ENCODE results near the gene MYH10. TPM values are rescaled to one million over a fixed set of nuclear protein-coding genes. Genes with fewer than 3 reads are reported as not detected.
A peak's percentile ranks its signal among the peaks of the same experiment; 100 is the strongest.
"Not testable (repeated sequence)": the region's sequence is repeated elsewhere in the genome, so short reads cannot be mapped to it uniquely, and the experiment has no call there.

The MYH10 gene
- total RNA-seq, 2 experiments from 2014 or later = 13.1 to 13.4 TPM

DNA sequence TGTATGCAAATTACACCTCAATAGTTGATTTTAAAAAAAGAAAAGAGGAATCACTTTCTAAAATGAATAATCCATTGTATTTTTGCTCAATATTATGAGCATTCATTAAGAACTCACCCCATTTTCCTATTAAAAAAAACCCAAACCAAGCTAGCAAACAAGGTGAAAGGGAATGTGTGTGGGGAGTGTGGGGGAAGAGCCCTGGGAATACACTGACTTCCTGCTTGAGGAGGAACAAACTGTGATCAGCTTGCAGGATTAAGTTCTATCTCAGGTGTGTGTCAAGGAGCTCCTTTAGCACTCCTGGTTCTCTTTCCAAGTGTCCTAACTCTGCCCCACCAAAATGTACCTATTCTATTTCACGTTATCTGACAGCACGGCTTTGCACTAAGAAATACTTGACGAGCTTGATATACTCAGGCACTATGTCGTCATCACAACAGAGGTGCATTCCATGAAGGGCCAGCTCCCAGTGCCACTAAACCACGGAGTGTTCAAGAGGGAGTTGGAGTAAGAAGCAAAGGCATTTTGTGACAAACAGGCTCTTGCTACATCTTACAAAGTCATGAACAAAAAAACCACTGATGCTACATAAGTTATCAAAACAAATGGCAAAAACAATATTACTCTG, 73.2 kb downstream of the MYH10 start:
- no peaks in the 10 kb centered on the region for H3K36me3 Mint-ChIP-seq (ENCODE audit: low read depth)
- H3K27me3 Mint-ChIP-seq (ENCODE audit: low read depth) = peaks cover under 1% of the 10 kb centered on the region
- no peak for DNase-seq
- H3K9me3 Mint-ChIP-seq = no peaks in the 10 kb centered on the region
- intact Hi-C loops (cut with micrococcal nuclease) = no loop called here
- H3K27ac Mint-ChIP-seq = no peak overlapping the region
- CTCF ChIA-PET = no interaction called here
- no peaks in the 10 kb centered on the region for H3K4me1 Mint-ChIP-seq (ENCODE audit: low read depth)
- no peak overlapping the region for H3K4me3 Mint-ChIP-seq

- Mint-ChIP-seq H3K4me1 (ENCODE audit: low read depth) (no peaks in the 10 kb centered on the region), H3K27ac (no peak overlapping the region), H3K9me3 (no peaks in the 10 kb centered on the region), H3K4me3 (no peak overlapping the region), H3K36me3 (ENCODE audit: low read depth) (no peaks in the 10 kb centered on the region), H3K27me3 (ENCODE audit: low read depth) (peaks cover 1% of the 10 kb centered on the region)
- intact Hi-C loops (cut with micrococcal nuclease) = no loop called here
- CTCF ChIA-PET = no interaction called here
- no peak for DNase-seq
These were observed 74.5 kb downstream of the MYH10 start for GRCh38 chr17:8556074-8556473.

- CTCF ChIA-PET = no interaction called here
These were observed 75.5 kb downstream of the MYH10 start for GRCh38 chr17:8555062-8555461.

GRCh38 chr17:8552577-8553320, 77.8 kb downstream of the MYH10 start:
- Mint-ChIP-seq H3K27ac (no peak overlapping the region), H3K4me3 (no peak overlapping the region), H3K4me1 (ENCODE audit: low read depth) (no peaks in the 10 kb centered on the region), H3K36me3 (ENCODE audit: low read depth) (no peaks in the 10 kb centered on the region), H3K27me3 (ENCODE audit: low read depth) (peaks cover 1% of the 10 kb centered on the region), H3K9me3 (no peaks in the 10 kb centered on the region)
- intact Hi-C loops (cut with micrococcal nuclease) = no loop called here
- CTCF ChIA-PET = no interaction called here
- no peak for DNase-seq

More at GRCh38 chr17:8555062-8555461, 75.5 kb downstream of the MYH10 start:
- H3K27me3 Mint-ChIP-seq (ENCODE audit: low read depth) = peaks cover 1% of the 10 kb centered on the region
- H3K4me3 Mint-ChIP-seq = no peak overlapping the region
- H3K9me3 Mint-ChIP-seq = no peaks in the 10 kb centered on the region
- no peaks in the 10 kb centered on the region for H3K4me1 Mint-ChIP-seq (ENCODE audit: low read depth)
- DNase-seq = no peak
- H3K27ac Mint-ChIP-seq = no peak overlapping the region
- intact Hi-C loops (cut with micrococcal nuclease) = no loop called here
- H3K36me3 Mint-ChIP-seq (ENCODE audit: low read depth) = no peaks in the 10 kb centered on the region

- H3K4me1 Mint-ChIP-seq (ENCODE audit: low read depth) = peaks cover under 1% of the 10 kb centered on the region
- CTCF ChIA-PET = no interaction called here
- no peak for DNase-seq
- H3K9me3 Mint-ChIP-seq = no peaks in the 10 kb centered on the region
- intact Hi-C loops (cut with micrococcal nuclease) = no loop called here
- H3K27ac Mint-ChIP-seq = no peak overlapping the region
- no peaks in the 10 kb centered on the region for H3K36me3 Mint-ChIP-seq (ENCODE audit: low read depth)
- no peak overlapping the region for H3K4me3 Mint-ChIP-seq
- no peaks in the 10 kb centered on the region for H3K27me3 Mint-ChIP-seq (ENCODE audit: low read depth)
These were observed 87.7 kb downstream of the MYH10 start for GRCh38 chr17:8542599-8543502.

- H3K4me1 Mint-ChIP-seq (ENCODE audit: low read depth); CTCF ChIA-PET; H3K4me3 Mint-ChIP-seq; DNase-seq; intact Hi-C loops (cut with micrococcal nuclease); H3K27me3 Mint-ChIP-seq (ENCODE audit: low read depth); H3K27ac Mint-ChIP-seq; H3K9me3 Mint-ChIP-seq; H3K36me3 Mint-ChIP-seq (ENCODE audit: low read depth): not testable (repeated sequence)
These were observed 90.5 kb downstream of the MYH10 start for GRCh38 chr17:8539976-8540375.

- DNase-seq = peak; percentile 20
- CTCF ChIA-PET = interaction anchor here (1.2 kb wide), 1 partner anchor 8 kb away, joined by 3 read pairs; no protein-coding TSS in a partner anchor
These were observed 92.8 kb downstream of the MYH10 start for GRCh38 chr17:8537734-8538133.

GRCh38 chr17:8534498-8535188, 95.9 kb downstream of the MYH10 start:
- Mint-ChIP-seq H3K9me3 (no peaks in the 10 kb centered on the region), H3K4me1 (ENCODE audit: low read depth) (peaks cover 4% of the 10 kb centered on the region), H3K4me3 (no peak overlapping the region), H3K27ac (no peak overlapping the region), H3K36me3 (ENCODE audit: low read depth) (no peaks in the 10 kb centered on the region), H3K27me3 (ENCODE audit: low read depth) (no peaks in the 10 kb centered on the region)
- CTCF ChIA-PET = no interaction called here
- no peak for DNase-seq
- intact Hi-C loops (cut with micrococcal nuclease) = no loop called here

More at GRCh38 chr17:8537734-8538133, 92.8 kb downstream of the MYH10 start:
- no peaks in the 10 kb centered on the region for H3K36me3 Mint-ChIP-seq (ENCODE audit: low read depth)
- no peak overlapping the region for H3K27ac Mint-ChIP-seq
- H3K27me3 Mint-ChIP-seq (ENCODE audit: low read depth) = no peaks in the 10 kb centered on the region
- intact Hi-C loops (cut with micrococcal nuclease) = no loop called here
- peaks cover 4% of the 10 kb centered on the region for H3K4me1 Mint-ChIP-seq (ENCODE audit: low read depth)
- H3K4me3 Mint-ChIP-seq = no peak overlapping the region
- H3K9me3 Mint-ChIP-seq = no peaks in the 10 kb centered on the region

DNA sequence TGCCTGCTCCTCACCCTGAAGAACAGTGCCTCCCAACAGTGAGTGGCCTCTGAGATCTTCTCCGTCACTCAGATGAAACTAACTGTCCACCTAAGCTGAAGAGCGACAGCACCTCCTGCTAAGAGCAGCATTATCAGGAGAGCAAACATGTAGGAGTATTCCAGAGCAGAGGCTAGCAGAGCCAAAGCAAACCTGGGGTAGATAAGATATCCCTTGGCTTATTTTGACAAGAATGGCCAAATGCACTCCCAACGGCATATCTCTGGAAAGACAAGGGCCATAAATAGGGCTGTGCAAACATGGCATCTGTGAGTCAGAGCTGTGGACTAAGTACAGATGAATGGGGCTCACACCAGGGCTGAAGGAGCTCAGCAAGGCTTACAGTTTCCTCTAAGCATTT, 98.5 kb downstream of the MYH10 start:
- intact Hi-C loops (cut with micrococcal nuclease) = no loop called here
- Mint-ChIP-seq H3K27ac (no peak overlapping the region), H3K4me1 (ENCODE audit: low read depth) (no peaks in the 10 kb centered on the region), H3K27me3 (ENCODE audit: low read depth) (no peaks in the 10 kb centered on the region), H3K9me3 (no peaks in the 10 kb centered on the region), H3K36me3 (ENCODE audit: low read depth) (no peaks in the 10 kb centered on the region), H3K4me3 (no peak overlapping the region)
- CTCF ChIA-PET = no interaction called here
- DNase-seq = no peak

GRCh38 chr17:8522577-8522976, 107.9 kb downstream of the MYH10 start:
- intact Hi-C loops (cut with micrococcal nuclease) = no loop called here
- CTCF ChIA-PET = no interaction called here

GRCh38 chr17:8520981-8521380, 109.5 kb downstream of the MYH10 start:
- Mint-ChIP-seq H3K36me3 (ENCODE audit: low read depth) (no peaks in the 10 kb centered on the region), H3K27ac (no peak overlapping the region), H3K4me3 (no peak overlapping the region), H3K9me3 (no peaks in the 10 kb centered on the region), H3K27me3 (ENCODE audit: low read depth) (no peaks in the 10 kb centered on the region), H3K4me1 (ENCODE audit: low read depth) (no peaks in the 10 kb centered on the region)
- intact Hi-C loops (cut with micrococcal nuclease) = no loop called here
- CTCF ChIA-PET = no interaction called here
- DNase-seq = no peak

More at GRCh38 chr17:8522577-8522976, 107.9 kb downstream of the MYH10 start:
- Mint-ChIP-seq H3K36me3 (ENCODE audit: low read depth) (no peaks in the 10 kb centered on the region), H3K9me3 (no peaks in the 10 kb centered on the region), H3K27me3 (ENCODE audit: low read depth) (no peaks in the 10 kb centered on the region), H3K4me1 (ENCODE audit: low read depth) (no peaks in the 10 kb centered on the region), H3K27ac (no peak overlapping the region), H3K4me3 (no peak overlapping the region)
- DNase-seq = no peak

DNA sequence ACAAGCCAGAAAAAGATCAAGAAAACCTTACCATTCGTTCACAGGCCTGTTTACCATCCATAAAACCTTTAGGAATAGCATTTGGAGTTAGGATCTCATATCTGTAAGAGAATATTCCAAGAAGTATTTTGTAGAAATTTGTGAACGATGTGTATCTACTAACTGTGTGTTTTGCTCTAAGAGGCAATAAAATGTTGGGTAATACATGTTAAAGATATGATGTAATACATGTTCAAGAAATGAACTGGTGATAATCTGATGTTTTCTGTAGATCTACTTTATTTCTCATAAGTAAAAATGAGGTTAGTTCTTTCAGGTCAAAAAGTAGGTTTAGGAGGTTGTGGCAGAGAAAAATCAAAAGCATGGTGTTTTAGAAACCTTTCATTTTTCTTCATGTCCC, 111.7 kb downstream of the MYH10 start:
- H3K4me3 Mint-ChIP-seq = no peak overlapping the region
- no peak overlapping the region for H3K27ac Mint-ChIP-seq
- no peak for DNase-seq
- CTCF ChIA-PET = no interaction called here
- no peaks in the 10 kb centered on the region for H3K36me3 Mint-ChIP-seq (ENCODE audit: low read depth)
- intact Hi-C loops (cut with micrococcal nuclease) = no loop called here
- H3K4me1 Mint-ChIP-seq (ENCODE audit: low read depth) = no peaks in the 10 kb centered on the region
- no peaks in the 10 kb centered on the region for H3K9me3 Mint-ChIP-seq
- no peaks in the 10 kb centered on the region for H3K27me3 Mint-ChIP-seq (ENCODE audit: low read depth)
